T-helper 2 cell treated with Interferon-gamma antibody and Interleukin-4, amounts not matched to agents 100 ng/mL and 5 ng/mL, for 36 hours (primary cell): ENCODE results near the gene MMP17. TPM values are rescaled to one million over a fixed set of nuclear protein-coding genes. Genes with fewer than 3 reads are reported as not detected.

ENCODE experiments used
- intact Hi-C: fragments of 100-400 bp; cut with micrococcal nuclease; formaldehyde crosslinking; loops from one replicate; pipeline ENCODE4 v1.15.1; 2023
- total RNA-seq: library from RNA; stranded (reverse); gene quantifications from 2 replicates; pipeline ENCODE4 v1.2.3, GENCODE V29; 2022

MMP17 gene
- total RNA-seq, 1 donor from 2014 or later = not detected

GRCh38 chr12:131829791-131830334 lies 1.7 kb downstream of the MMP17 start:
- intact Hi-C loops = loop anchor here (10.0 kb wide), 1 partner anchor 725 kb away; no protein-coding TSS in a partner anchor

DNA sequence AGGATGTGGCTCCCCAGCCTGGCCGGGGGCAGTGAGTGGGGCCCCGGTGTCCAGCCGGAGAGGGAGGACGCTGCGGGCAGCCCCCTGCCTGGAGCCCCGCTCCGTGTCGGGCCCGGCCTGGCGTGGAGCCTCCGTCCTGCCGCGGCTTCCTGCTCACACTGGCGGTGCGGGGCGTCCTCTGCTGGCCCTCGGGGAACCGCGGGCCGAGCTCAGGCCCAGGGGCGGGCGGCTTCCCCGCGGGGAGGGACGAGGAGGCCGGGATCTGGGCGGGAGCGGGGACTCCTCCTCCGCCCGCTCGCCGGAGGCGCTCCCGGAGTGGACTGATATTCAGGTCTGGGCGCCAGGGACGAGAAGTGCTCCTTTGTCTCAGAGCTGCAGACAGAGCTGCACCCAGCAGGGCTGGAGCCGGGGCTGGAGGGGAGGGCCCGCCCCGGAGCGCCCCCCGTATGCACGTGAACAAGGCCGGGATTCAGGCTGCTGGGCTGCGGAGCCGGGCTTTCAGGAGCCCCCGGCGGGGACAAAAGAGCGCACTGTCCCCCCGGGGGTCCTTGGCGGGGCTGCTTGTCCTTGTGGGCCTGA lies 2.2 kb downstream of the MMP17 start:
- intact Hi-C loops = loop anchor here (10.0 kb wide), 1 partner anchor 726 kb away; no protein-coding TSS in a partner anchor

GRCh38 chr12:131830914-131831571 lies 2.9 kb downstream of the MMP17 start:
- intact Hi-C loops = loop anchor here (10.0 kb wide), 1 partner anchor 726 kb away; no protein-coding TSS in a partner anchor

DNA sequence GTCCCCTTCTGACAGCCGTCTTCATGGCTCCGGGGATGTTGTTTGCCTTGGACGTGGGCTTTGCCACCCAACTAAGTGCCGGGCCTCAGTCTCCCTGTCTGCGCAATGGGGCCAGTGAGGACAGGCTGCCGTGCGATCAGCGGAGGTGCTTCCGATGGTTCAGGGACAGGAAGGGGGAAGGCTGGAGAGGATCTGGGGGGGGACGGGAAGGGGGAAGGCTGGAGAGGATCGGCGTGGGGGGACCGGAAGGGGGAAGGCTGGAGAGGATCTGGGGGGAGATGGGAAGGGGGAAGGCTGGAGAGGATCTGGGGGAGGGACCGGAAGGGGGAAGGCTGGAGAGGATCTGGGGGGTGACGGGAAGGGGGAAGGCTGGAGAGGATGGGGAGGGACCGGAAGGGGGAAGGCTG lies 3.4 kb downstream of the MMP17 start:
- intact Hi-C loops = loop anchor here (10.0 kb wide), 1 partner anchor 727 kb away; no protein-coding TSS in a partner anchor

DNA sequence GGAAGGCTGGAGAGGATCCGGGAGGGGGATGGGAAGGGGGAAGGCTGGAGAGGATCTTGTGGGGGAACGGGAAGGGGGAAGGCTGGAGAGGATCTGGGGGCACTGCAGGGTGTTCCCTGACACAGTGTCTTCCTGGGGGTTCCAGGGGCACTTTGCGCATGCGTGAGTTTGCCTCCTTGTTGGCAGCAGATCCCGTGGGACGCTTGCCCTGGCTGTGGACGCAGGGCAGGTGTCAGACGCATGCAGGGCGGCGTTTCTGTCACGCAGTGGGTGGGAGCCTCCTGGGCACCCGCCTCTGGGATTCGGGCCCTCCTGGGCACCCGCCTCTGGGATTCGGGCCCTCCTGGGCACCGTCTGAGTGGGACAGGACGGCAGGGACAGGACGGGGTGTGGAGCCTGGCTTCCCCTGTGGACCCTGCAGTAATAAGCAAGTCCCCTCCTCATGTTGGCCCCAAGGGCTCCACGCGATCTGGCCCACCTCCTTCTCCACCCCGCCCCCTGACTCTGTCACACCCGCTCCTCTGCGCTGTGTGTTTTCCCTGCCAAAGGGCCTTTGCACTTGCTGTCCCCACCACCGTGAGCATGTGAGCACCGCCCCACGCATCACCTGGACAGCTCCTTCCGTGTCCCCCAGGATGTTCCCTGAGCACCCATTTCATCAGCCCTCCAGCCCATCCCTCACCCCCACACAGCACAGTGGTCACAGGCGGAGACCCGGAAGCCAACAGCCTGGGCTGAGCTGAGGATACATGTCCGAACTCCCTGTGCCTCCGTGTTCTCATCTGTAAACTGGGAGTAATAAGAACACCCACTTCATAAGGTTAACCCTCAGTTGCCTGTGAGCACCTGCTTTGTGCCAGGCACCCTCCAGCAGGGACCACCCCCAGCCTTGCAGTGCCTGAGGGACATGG lies 4.4 kb downstream of the MMP17 start:
- intact Hi-C loops = loop anchor here (10.0 kb wide), 1 partner anchor 728 kb away; no protein-coding TSS in a partner anchor

GRCh38 chr12:131833288-131833895 lies 5.2 kb downstream of the MMP17 start:
- intact Hi-C loops = loop anchor here (10.0 kb wide), 1 partner anchor 729 kb away; no protein-coding TSS in a partner anchor

- intact Hi-C loops = loop anchor here (10.0 kb wide), 1 partner anchor 729 kb away; no protein-coding TSS in a partner anchor
These were observed 5.9 kb downstream of the MMP17 start for GRCh38 chr12:131833896-131834641.

GRCh38 chr12:131834798-131835615 lies 6.8 kb downstream of the MMP17 start:
- intact Hi-C loops = loop anchor here (10.0 kb wide), 1 partner anchor 730 kb away; no protein-coding TSS in a partner anchor

GRCh38 chr12:131835616-131836171 lies 7.5 kb downstream of the MMP17 start:
- intact Hi-C loops = loop anchor here (10.0 kb wide), 1 partner anchor 731 kb away; no protein-coding TSS in a partner anchor

DNA sequence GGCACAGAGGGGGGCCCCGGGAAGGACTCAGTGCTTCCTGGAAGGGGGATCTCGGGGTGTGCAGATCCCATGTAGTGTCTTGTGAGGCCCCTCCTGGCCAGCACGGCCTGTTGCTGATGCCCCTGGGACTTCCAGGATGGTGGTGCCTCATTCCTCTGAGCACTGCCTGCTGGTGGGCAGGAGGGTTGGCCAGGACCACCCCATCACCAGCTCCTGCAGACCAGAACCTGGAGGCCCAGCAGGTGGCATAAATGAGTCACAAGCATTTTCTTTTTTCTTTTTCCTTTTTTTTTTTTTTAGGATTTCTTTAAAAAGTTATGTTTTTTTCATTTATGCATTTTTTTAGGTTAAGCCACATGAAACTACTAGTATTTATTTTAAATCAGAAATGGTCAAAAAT lies 8.0 kb downstream of the MMP17 start:
- intact Hi-C loops = loop anchor here (10.0 kb wide), 1 partner anchor 731 kb away; no protein-coding TSS in a partner anchor

DNA sequence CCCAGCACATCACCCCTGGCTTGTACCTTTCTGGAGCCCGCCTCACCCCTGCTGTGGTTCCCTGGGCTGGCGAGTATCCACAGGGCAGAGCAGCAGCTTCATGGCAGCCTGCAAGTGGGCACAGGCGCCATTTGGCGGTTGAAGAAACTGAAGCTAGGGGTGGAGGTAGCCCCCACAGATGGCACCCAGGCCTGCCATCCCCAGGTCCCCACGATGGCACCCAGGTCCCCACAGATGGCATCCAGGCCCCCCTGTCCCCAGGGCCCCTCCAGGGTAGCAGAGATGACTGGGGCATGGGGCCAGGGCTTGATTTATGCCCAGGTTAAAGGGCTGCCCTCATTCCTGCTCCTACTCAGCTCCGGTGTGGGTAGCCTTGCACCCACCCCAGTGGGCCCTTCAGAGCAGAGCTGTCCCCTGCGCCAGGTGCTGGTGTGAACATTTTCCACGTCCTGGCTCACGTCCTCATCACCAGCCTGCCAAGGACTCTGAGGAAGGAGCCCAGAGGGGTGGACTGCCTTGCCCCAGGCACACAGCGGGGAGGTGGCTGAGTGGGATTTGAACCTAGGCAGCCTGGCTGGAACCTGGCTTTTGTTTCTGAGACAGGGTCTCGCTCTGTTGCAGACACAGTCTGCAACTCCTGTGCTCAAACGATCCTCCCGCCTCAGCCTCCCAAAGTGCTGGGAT lies 8.7 kb downstream of the MMP17 start:
- intact Hi-C loops = loop anchor here (10.0 kb wide), 1 partner anchor 732 kb away; no protein-coding TSS in a partner anchor

DNA sequence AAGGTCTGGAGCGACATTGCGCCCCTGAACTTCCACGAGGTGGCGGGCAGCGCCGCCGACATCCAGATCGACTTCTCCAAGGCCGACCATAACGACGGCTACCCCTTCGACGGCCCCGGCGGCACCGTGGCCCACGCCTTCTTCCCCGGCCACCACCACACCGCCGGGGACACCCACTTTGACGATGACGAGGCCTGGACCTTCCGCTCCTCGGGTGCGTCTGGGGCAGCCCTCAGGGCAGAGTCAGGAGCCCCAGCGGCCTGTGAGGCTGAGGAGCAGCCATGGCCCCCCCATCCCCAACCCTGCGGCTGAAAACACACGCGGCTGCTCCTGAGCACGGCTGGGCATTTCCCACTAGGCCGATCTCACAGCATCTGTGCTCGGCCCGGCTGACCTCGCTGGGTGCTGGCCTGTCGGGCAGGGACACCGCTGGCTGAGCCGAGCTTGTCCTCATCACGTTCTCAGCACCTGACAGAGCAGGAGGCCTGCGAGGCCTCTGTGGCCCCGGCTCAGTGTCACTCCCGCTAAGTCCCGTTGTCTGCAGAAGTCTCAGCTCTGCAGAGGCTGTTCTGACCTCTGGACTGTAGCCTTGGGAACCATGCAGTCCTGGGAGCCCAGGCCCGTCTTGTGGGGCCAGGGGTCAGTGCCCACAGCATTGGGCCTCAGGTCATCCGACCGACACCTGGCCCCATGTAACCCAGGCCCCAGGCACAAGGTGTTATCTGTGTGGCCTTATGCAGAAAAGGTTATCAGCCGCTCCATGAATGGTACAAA lies 12.6 kb downstream of the MMP17 start:
- intact Hi-C loops = no loop called here

GRCh38 chr12:131841547-131841946 lies 13.4 kb downstream of the MMP17 start:
- intact Hi-C loops = no loop called here

DNA sequence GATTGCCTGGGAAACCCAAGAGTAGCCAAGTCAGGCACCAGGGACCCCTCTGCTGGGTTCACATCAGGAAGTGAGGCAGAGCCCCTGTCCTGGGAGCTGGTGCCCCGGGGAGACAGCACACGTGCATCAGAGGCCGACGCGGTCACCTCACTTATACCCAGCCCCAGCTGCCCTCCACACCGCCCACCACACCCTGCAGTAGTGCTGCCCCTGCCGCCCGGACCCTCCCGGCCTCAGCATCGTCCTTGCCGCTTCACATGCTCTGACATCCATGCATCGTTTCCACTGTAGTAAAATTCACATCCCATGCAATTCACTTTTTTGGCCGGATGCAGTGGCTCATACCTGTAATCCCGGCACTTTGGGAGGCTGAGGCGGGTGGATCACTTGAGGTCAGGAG lies 14.0 kb downstream of the MMP17 start:
- intact Hi-C loops = no loop called here

GRCh38 chr12:131843527-131843926 lies 15.3 kb downstream of the MMP17 start:
- intact Hi-C loops = no loop called here

DNA sequence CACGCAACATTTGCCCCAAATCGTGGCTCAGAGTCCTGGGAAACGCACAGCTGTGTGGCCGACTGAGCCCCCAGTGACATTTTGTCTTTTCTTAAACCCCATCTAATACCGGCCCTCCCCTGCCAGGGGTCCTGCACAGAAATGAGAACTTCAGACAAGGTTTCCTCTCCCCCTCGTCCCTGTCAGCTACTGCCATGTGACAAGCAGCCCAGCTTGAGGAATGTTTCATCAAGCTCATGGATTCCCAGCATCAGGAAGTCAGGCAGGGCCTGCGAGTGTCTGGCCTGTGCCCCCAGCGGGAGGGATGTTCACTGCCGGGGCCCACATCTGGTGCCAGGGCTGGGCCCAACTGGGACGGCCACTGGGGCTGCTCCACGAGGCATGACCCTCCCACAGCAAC lies 15.9 kb downstream of the MMP17 start:
- intact Hi-C loops = no loop called here

- intact Hi-C loops = no loop called here
These were observed 16.5 kb downstream of the MMP17 start for GRCh38 chr12:131844656-131845055.
